ENCODE measurements around the gene CLMP. TPM values are rescaled to one million over a fixed set of nuclear protein-coding genes. Genes with fewer than 3 reads are reported as not detected.

CLMP gene
- total RNA-seq, 1 experiment from 2014 or later: 5.4 TPM

GRCh38 chr11:123129920-123130319 lies 65.1 kb downstream of the CLMP start:
- Histone ChIP-seq H3K4me1 (replicated peaks; ENCODE audit: insufficient read depth) (0 out of 2 replicates have a peak, but pooled peaks cover 3% of the 10 kb centered on the region), H3K9me3 (ENCODE audit: insufficient read depth, low read depth) (no peaks in the 10 kb centered on the region), H3K27ac (0 out of 2 replicates have a peak overlapping the region, but pooled peaks have one; percentile 5), H3K36me3 (ENCODE audit: low read depth) (no peaks in the 10 kb centered on the region), H3K4me3 (no peak overlapping the region), H4K20me1 (ENCODE audit: insufficient read depth) (no peaks in the 10 kb centered on the region), H3K4me2 (no peak overlapping the region), H3K27me3 (ENCODE audit: insufficient read depth, low read depth) (no peaks in the 10 kb centered on the region), H3F3A (ENCODE audit: insufficient read depth, low read depth) (no peaks in the 10 kb centered on the region), H3K9me2 (ENCODE audit: insufficient read depth) (no peaks in the 10 kb centered on the region), H3K79me2 (ENCODE audit: low read depth) (no peaks in the 10 kb centered on the region), H2AFZ (no peak overlapping the region)
- no peak for DNase-seq
- ChIA-PET POLR2A (ENCODE audit: unreplicated experiment) (no interaction called here), CTCF (no interaction called here)
- intact Hi-C loops (cut with micrococcal nuclease; ENCODE audit: unreplicated experiment): no loop called here
- no TSS peak for BruUV-seq (replicated peaks)
- TF ChIP-seq CTCF (conservative IDR thresholded peaks at IDR 0.05) (no peak), EZH2 (IDR thresholded peaks at IDR 0.05; ENCODE audit: low read depth) (no peak)

- Histone ChIP-seq H3K9me3 (ENCODE audit: insufficient read depth, low read depth) (no peaks in the 10 kb centered on the region), H2AFZ (no peak overlapping the region), H3K4me2 (no peak overlapping the region), H3K4me1 (replicated peaks; ENCODE audit: insufficient read depth) (peaks cover 25% of the 10 kb centered on the region), H3F3A (ENCODE audit: insufficient read depth, low read depth) (peaks cover 17% of the 10 kb centered on the region; the same call in 1 of the 2 replicates), H3K9me2 (ENCODE audit: insufficient read depth) (no peaks in the 10 kb centered on the region), H3K27ac (no peak overlapping the region), H3K79me2 (ENCODE audit: low read depth) (no peaks in the 10 kb centered on the region), H4K20me1 (ENCODE audit: insufficient read depth) (no peaks in the 10 kb centered on the region), H3K36me3 (ENCODE audit: low read depth) (no peaks in the 10 kb centered on the region), H3K4me3 (no peak overlapping the region), H3K27me3 (ENCODE audit: insufficient read depth, low read depth) (no peaks in the 10 kb centered on the region)
- no TSS peak for BruUV-seq (replicated peaks)
- ChIA-PET POLR2A (ENCODE audit: unreplicated experiment) (interaction anchor here (0.6 kb wide), 1 partner anchor 519 kb away, joined by 3 read pairs; no protein-coding TSS in a partner anchor), CTCF (no interaction called here)
- DNase-seq: no peak
- intact Hi-C loops (cut with micrococcal nuclease; ENCODE audit: unreplicated experiment): no loop called here
- TF ChIP-seq CTCF (conservative IDR thresholded peaks at IDR 0.05): no peak
- TF ChIP-seq EZH2 (IDR thresholded peaks at IDR 0.05; ENCODE audit: low read depth): no peak
Measured at GRCh38 chr11:123125169-123125568, 69.9 kb downstream of the CLMP start.

DNA sequence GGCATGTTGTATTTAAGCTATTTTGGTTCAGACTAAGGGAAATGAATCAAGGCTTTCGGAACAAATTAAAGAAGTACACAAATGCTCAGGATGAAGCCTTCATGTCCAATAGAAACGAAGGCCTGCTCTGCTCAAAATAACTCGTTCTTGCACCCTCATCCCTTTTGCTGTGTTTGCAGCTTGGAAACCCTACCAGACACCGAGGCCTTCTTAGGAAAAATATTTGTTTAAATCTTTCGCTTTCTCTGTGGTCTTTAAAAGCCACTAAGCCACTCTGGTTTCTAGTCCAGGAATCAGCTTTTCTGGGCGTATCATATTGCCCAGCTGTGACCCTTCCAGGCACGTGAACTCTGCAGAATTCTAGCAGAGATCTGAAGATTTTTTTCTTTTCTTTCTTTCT lies 72.2 kb downstream of the CLMP start:
- peaks cover 33% of the 10 kb centered on the region for H3F3A ChIP-seq (ENCODE audit: insufficient read depth, low read depth)
- peaks cover 43% of the 10 kb centered on the region for H3K4me1 ChIP-seq (replicated peaks; ENCODE audit: insufficient read depth)
- H3K27ac ChIP-seq: peak overlapping the region; percentile 92
- H3K4me2 ChIP-seq: peak overlapping the region; percentile 49
- H3K4me3 ChIP-seq: no peak overlapping the region; the same call in 1 of the 2 replicates
- no peaks in the 10 kb centered on the region for H3K79me2 ChIP-seq (ENCODE audit: low read depth)
- BruUV-seq (replicated peaks): no TSS peak
- no peaks in the 10 kb centered on the region for H3K9me2 ChIP-seq (ENCODE audit: insufficient read depth)
- POLR2A ChIA-PET (ENCODE audit: unreplicated experiment): no interaction called here
- DNase-seq: no peak
- no peak for TF ChIP-seq EZH2 (IDR thresholded peaks at IDR 0.05; ENCODE audit: low read depth)
- no peak for TF ChIP-seq CTCF (conservative IDR thresholded peaks at IDR 0.05)
- peak overlapping the region; percentile 66; the same call in 1 of the 2 replicates for H2AFZ ChIP-seq
- no peaks in the 10 kb centered on the region for H3K27me3 ChIP-seq (ENCODE audit: insufficient read depth, low read depth)
- CTCF ChIA-PET: no interaction called here
- no peaks in the 10 kb centered on the region for H3K9me3 ChIP-seq (ENCODE audit: insufficient read depth, low read depth)
- H3K36me3 ChIP-seq (ENCODE audit: low read depth): no peaks in the 10 kb centered on the region
- no peaks in the 10 kb centered on the region for H4K20me1 ChIP-seq (ENCODE audit: insufficient read depth)
- intact Hi-C loops (cut with micrococcal nuclease; ENCODE audit: unreplicated experiment): no loop called here
